HepG2 (cell line): ENCODE data around the gene ARL2. TPM values are rescaled to one million over a fixed set of nuclear protein-coding genes. Genes with fewer than 3 reads are reported as not detected.

ENCODE experiments used
- CCDC6 ChIP-seq: sonication (generic); formaldehyde crosslinking; IDR thresholded peaks from 2 replicates; pipeline ENCODE4 v1.8.1; 2022; ENCODE audit warnings: mild to moderate bottlenecking, missing genetic modification reagents, moderate library complexity
- DRAP1 ChIP-seq: IDR thresholded peaks from 2 replicates; pipeline ENCODE4 v1.6.1; 2016; ENCODE audit warnings: missing genetic modification reagents, missing compliant biosample characterization
- FLYWCH1 ChIP-seq: sonication (generic); formaldehyde crosslinking; IDR thresholded peaks from 2 replicates; pipeline ENCODE4 v1.8.1; 2023; ENCODE audit warnings: mild to moderate bottlenecking, missing genetic modification reagents
- FOXP1 ChIP-seq, 2 experiments: fragments of 450-650 bp in 1 of 2; IDR thresholded peaks; 2 replicates each; pipeline ENCODE4 v1.6.1; 2017 to 2018; ENCODE audit warnings: antibody characterized with exemption in 1 of 2
- GMEB2 ChIP-seq: IDR thresholded peaks from 2 replicates; pipeline ENCODE4 v1.6.1; 2016; ENCODE audit warnings: missing biosample characterization, missing genetic modification reagents, low read depth
- HOMEZ ChIP-seq: IDR thresholded peaks from 2 replicates; pipeline ENCODE4 v1.6.1; 2016; ENCODE audit warnings: low read depth
- KDM6A ChIP-seq: IDR thresholded peaks from 2 replicates; pipeline ENCODE4 v1.6.1; 2016; ENCODE audit warnings: low read depth
- KLF13 ChIP-seq: sonication (generic); formaldehyde crosslinking; IDR thresholded peaks from 2 replicates; pipeline ENCODE4 v1.4.0; 2020; ENCODE audit warnings: mild to moderate bottlenecking, missing genetic modification reagents
- KMT2A ChIP-seq: sonication (generic); formaldehyde crosslinking; IDR thresholded peaks from 2 replicates; pipeline ENCODE4 v1.4.0; 2020; ENCODE audit warnings: missing genetic modification reagents
- MBD4 ChIP-seq: IDR thresholded peaks from 2 replicates; pipeline ENCODE4 v1.6.1; 2012; ENCODE audit warnings: low read length, inconsistent platforms, borderline replicate concordance
- NCOA5 ChIP-seq: sonication (generic); formaldehyde crosslinking; IDR thresholded peaks from 2 replicates; pipeline ENCODE4 v1.4.0; 2020; ENCODE audit warnings: missing genetic modification reagents
- NFYB ChIP-seq: sonication (generic); formaldehyde crosslinking; IDR thresholded peaks from 2 replicates; pipeline ENCODE4 v1.4.0; 2020; ENCODE audit warnings: missing genetic modification reagents
- POGZ ChIP-seq: sonication (generic); formaldehyde crosslinking; IDR thresholded peaks from 2 replicates; pipeline ENCODE4 v1.4.0; 2020; ENCODE audit warnings: mild to moderate bottlenecking, missing genetic modification reagents
- POLR2A ChIP-seq, 2 experiments: IDR thresholded peaks; 2 replicates each; pipeline ENCODE4 v1.6.1; 2011; ENCODE audit warnings: low read depth in 2 of 2, low read length in 2 of 2, mild to moderate bottlenecking in 1 of 2, moderate library complexity in 1 of 2; ENCODE audit not compliant: insufficient read depth in 1 of 2
- PRDM10 ChIP-seq: sonication (generic); formaldehyde crosslinking; IDR thresholded peaks from 2 replicates; pipeline ENCODE4 v1.4.0; 2020; ENCODE audit warnings: low read depth, missing genetic modification reagents
- SALL1 ChIP-seq: sonication (generic); formaldehyde crosslinking; IDR thresholded peaks from 2 replicates; pipeline ENCODE4 v1.8.0; 2022; ENCODE audit warnings: mild to moderate bottlenecking, missing genetic modification reagents
- SAP130 ChIP-seq: IDR thresholded peaks from 2 replicates; pipeline ENCODE4 v1.6.1; 2016; ENCODE audit warnings: low read depth
- SOX5 ChIP-seq: IDR thresholded peaks from 2 replicates; pipeline ENCODE4 v1.6.1; 2016; ENCODE audit warnings: borderline replicate concordance
- SRSF1 ChIP-seq: fragments of 200-400 bp; formaldehyde crosslinking; optimal IDR thresholded peaks from 2 replicates; pipeline ENCODE3; 2017; ENCODE audit warnings: mild to moderate bottlenecking, low read depth, low read length, moderate library complexity
- TARDBP ChIP-seq: sonication (generic); formaldehyde crosslinking; IDR thresholded peaks from 2 replicates; pipeline ENCODE4 v1.8.0; 2022; ENCODE audit warnings: mild to moderate bottlenecking, missing genetic modification reagents
- ZNF224 ChIP-seq: sonication (generic); formaldehyde crosslinking; IDR thresholded peaks from 2 replicates; pipeline ENCODE4 v1.5.0; 2020; ENCODE audit warnings: mild to moderate bottlenecking, missing genetic modification reagents
- ZNF225 ChIP-seq: sonication (generic); formaldehyde crosslinking; IDR thresholded peaks from 2 replicates; pipeline ENCODE4 v1.4.0; 2020; ENCODE audit warnings: mild to moderate bottlenecking, missing genetic modification reagents
- ZNF496 ChIP-seq: sonication (generic); formaldehyde crosslinking; IDR thresholded peaks from 2 replicates; pipeline ENCODE4 v1.8.1; 2023; ENCODE audit warnings: mild to moderate bottlenecking, moderate library complexity, missing genetic modification reagents; ENCODE audit not compliant: insufficient replicate concordance
- ZNF577 ChIP-seq: sonication (generic); formaldehyde crosslinking; IDR thresholded peaks from 2 replicates; pipeline ENCODE4 v1.4.0; 2020; ENCODE audit warnings: mild to moderate bottlenecking, low read depth, missing genetic modification reagents, borderline replicate concordance
- ZNF674 ChIP-seq: sonication (generic); formaldehyde crosslinking; IDR thresholded peaks from 2 replicates; pipeline ENCODE4 v1.5.0; 2020; ENCODE audit warnings: low read depth, mild to moderate bottlenecking, missing genetic modification reagents
- polyA plus RNA-seq, 8 experiments: library from polyadenylated mRNA; depleted of rRNA in 3 of 8; stranded (reverse) in 7 of 8; unstranded in 1 of 8; fragments of >200 nt; fragmentation: Illumina TruSeq in 4 of 8; extraction: Trizol in 4 of 8; gene quantifications; 2 replicates each; pipeline versions ENCODE4 v1.2.1 to v1.2.3, GENCODE V29; 2011 to 2016; ENCODE audit warnings: low read depth in 4 of 8, missing spikeins in 1 of 8, mixed read lengths in 1 of 8; ENCODE audit not compliant: insufficient read depth in 1 of 8
- total RNA-seq, 5 experiments: library from RNA; depleted of rRNA; stranded (reverse); fragments of >200 nt; fragmentation: Illumina TruSeq; extraction: Trizol; gene quantifications; 2 replicates each; pipeline ENCODE4 v1.2.3, GENCODE V29; 2016; ENCODE audit warnings: low read depth in 1 of 5

ARL2 gene
- total and polyA plus RNA-seq, 2 of the 13 experiments (the other 11 are each of a cell fraction or from before 2014, with no cell fraction given): 82.9 to 84.4 TPM

- TF ChIP-seq NFYB: peak; percentile 19; the same call in 1 of the 2 replicates
- TF ChIP-seq ZNF577 (CRISPR knock-in tag): no peak
- 0 out of 2 replicates have a peak, but pooled peaks have one; percentile 22 for TF ChIP-seq ZNF225 (CRISPR knock-in tag)
- peak; percentile 91; the same call in 1 of the 2 replicates for TF ChIP-seq CCDC6 (CRISPR knock-in tag)
- no peak for TF ChIP-seq GMEB2
- TF ChIP-seq MBD4: no peak
- TF ChIP-seq ZNF224: 0 out of 2 replicates have a peak, but pooled peaks have one; percentile 39
- TF ChIP-seq POGZ: peak; percentile 67
- no peak for TF ChIP-seq HOMEZ (CRISPR knock-in tag)
- TF ChIP-seq FOXP1 (IDR thresholded peaks at IDR 0.05): no peak
- TF ChIP-seq FOXP1 (CRISPR knock-in tag; IDR thresholded peaks at IDR 0.05): no peak
- no peak for TF ChIP-seq SRSF1
- TF ChIP-seq ZNF496 (CRISPR knock-in tag): no peak
- no peak for TF ChIP-seq FLYWCH1 (CRISPR knock-in tag)
- peak; percentile 76; the same call in 1 of the 2 replicates for TF ChIP-seq PRDM10 (CRISPR knock-in tag)
- peak; percentile 81; the same call in 1 of the 2 replicates for TF ChIP-seq TARDBP (CRISPR knock-in tag)
- TF ChIP-seq KMT2A (CRISPR knock-in tag): peak; percentile 42; the same call in 1 of the 2 replicates
- peak; percentile 71 to 84 for TF ChIP-seq POLR2A (IDR thresholded peaks at IDR 0.05; ENCODE audit: insufficient read depth in 1 of 2, low read depth in 2 of 2, low read length in 2 of 2)
- TF ChIP-seq KLF13 (CRISPR knock-in tag): no peak
- peak; percentile 60 for TF ChIP-seq KDM6A (CRISPR knock-in tag)
- peak; percentile 94 for TF ChIP-seq DRAP1 (CRISPR knock-in tag)
- TF ChIP-seq SAP130 (CRISPR knock-in tag): peak; percentile 94
- no peak for TF ChIP-seq ZNF674 (CRISPR knock-in tag)
- TF ChIP-seq SOX5 (CRISPR knock-in tag): peak; percentile 47; the same call in 1 of the 2 replicates
- peak; percentile 75 for TF ChIP-seq SALL1 (CRISPR knock-in tag)
- no peak for TF ChIP-seq NCOA5 (CRISPR knock-in tag)
Measured at GRCh38 chr11:64996710-64997380, 17.1 kb upstream of the ARL2 start, which contains the start of gene BATF2 (continued).
